HFFc6 (cell line): Measurements from ENCODE around the gene HES4. TPM values are rescaled to one million over a fixed set of nuclear protein-coding genes. Genes with fewer than 3 reads are reported as not detected.
"Not testable (repeated sequence)": the region's sequence is repeated elsewhere in the genome, so short reads cannot be mapped to it uniquely, and the experiment has no call there.

ENCODE experiments used
- DNase-seq: peaks from one replicate; pipeline ENCODE4 v3.0.0-alpha.2; 2018
- H3K27ac Mint-ChIP-seq: 2 replicates; pipeline ENCODE4 v1.8.0; 2020; ENCODE audit warnings: mild to moderate bottlenecking, mixed read lengths
- H3K27me3 Mint-ChIP-seq: 2 replicates; pipeline ENCODE4 v1.8.0; 2021; ENCODE audit warnings: mild to moderate bottlenecking, moderate library complexity, mixed read lengths; ENCODE audit not compliant: insufficient read depth
- H3K36me3 Mint-ChIP-seq: 2 replicates; pipeline ENCODE4 v1.8.0; 2021; ENCODE audit warnings: low read depth, mixed read lengths
- H3K4me1 Mint-ChIP-seq: 2 replicates; pipeline ENCODE4 v1.8.0; 2020; ENCODE audit warnings: low read depth, mixed read lengths
- H3K4me3 Mint-ChIP-seq: 2 replicates; pipeline ENCODE4 v1.8.0; 2020; ENCODE audit warnings: mild to moderate bottlenecking, moderate library complexity, mixed read lengths
- H3K9me3 Mint-ChIP-seq: 2 replicates; pipeline ENCODE4 v1.8.0; 2020; ENCODE audit warnings: mild to moderate bottlenecking, mixed read lengths
- CTCF ChIP-seq: fragments of 200-600 bp; sonication (generic); IDR thresholded peaks from 2 replicates; pipeline ENCODE4 v1.5.0; 2021; ENCODE audit warnings: antibody characterized with exemption, mild to moderate bottlenecking
- total RNA-seq, 6 experiments: library from RNA; stranded (reverse); fragmentation: NEBNext Ultra II Directional; extraction: Animal tissue kit (Norgen Biotek cat#: 25700); gene quantifications; 2 replicates in 1 of 6; 3 replicates in 5 of 6; pipeline ENCODE4 v1.2.3, GENCODE V29; 2021

The HES4 gene
- total RNA-seq, 6 experiments from 2014 or later, result 14.1 to 17.4 (median 15.6) TPM

- Mint-ChIP-seq H3K27ac (no peak overlapping the region), H3K4me3 (no peak overlapping the region; the same call in 1 of the 2 replicates)
- no peak for DNase-seq
Measured at GRCh38 chr1:978069-978834, 21.6 kb downstream of the HES4 start.

GRCh38 chr1:976791-977190 lies 23.1 kb downstream of the HES4 start:
- not testable (repeated sequence) for H3K4me3 Mint-ChIP-seq, H3K4me1 Mint-ChIP-seq, H3K36me3 Mint-ChIP-seq, DNase-seq, H3K27me3 Mint-ChIP-seq, H3K9me3 Mint-ChIP-seq, H3K27ac Mint-ChIP-seq

More at GRCh38 chr1:978069-978834, 21.6 kb downstream of the HES4 start:
- H3K27me3 Mint-ChIP-seq, result peaks cover 8% of the 10 kb centered on the region
- 0 out of 2 replicates have a peak, but pooled peaks cover 3% of the 10 kb centered on the region for H3K9me3 Mint-ChIP-seq
- no peaks in the 10 kb centered on the region for H3K4me1 Mint-ChIP-seq
- TF ChIP-seq CTCF, result no peak
- H3K36me3 Mint-ChIP-seq, result no peaks in the 10 kb centered on the region

- Mint-ChIP-seq H3K36me3 (no peaks in the 10 kb centered on the region), H3K4me3 (no peak overlapping the region), H3K27me3 (peaks cover 3% of the 10 kb centered on the region; the same call in 1 of the 2 replicates), H3K4me1 (no peaks in the 10 kb centered on the region), H3K9me3 (0 out of 2 replicates have a peak, but pooled peaks cover 3% of the 10 kb centered on the region), H3K27ac (no peak overlapping the region)
- peak; percentile 68 for DNase-seq
- TF ChIP-seq CTCF, result peak; percentile 80
Measured at GRCh38 chr1:975896-976683, 23.8 kb downstream of the HES4 start.

DNA sequence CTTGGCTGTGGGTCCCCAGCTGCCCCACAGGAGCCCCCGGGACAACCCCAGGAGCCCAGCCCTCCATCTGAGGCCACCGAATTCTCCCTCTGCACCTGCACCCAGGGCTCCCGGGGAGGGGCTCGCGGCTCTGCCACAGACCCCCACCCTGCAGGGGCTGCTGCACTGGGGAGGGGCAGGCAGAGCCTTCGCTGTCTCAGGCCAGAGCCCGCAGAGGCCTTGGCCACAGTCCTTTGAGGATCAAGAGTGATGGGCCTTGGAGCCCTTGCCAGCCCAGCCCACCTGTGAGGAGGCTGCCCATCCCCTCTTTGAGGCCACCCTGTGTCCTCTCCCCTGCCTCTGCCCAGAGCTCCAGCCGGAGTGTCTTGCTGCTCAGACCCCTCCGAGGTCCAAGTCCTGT lies 24.5 kb downstream of the HES4 start:
- no peak overlapping the region for H3K27ac Mint-ChIP-seq
- H3K27me3 Mint-ChIP-seq, result peaks cover 3% of the 10 kb centered on the region; the same call in 1 of the 2 replicates
- no peak for TF ChIP-seq CTCF
- no peaks in the 10 kb centered on the region for H3K4me1 Mint-ChIP-seq
- H3K9me3 Mint-ChIP-seq, result 0 out of 2 replicates have a peak, but pooled peaks cover 3% of the 10 kb centered on the region
- H3K36me3 Mint-ChIP-seq, result no peaks in the 10 kb centered on the region
- H3K4me3 Mint-ChIP-seq, result no peak overlapping the region
- no peak for DNase-seq

GRCh38 chr1:974687-975328 lies 25.1 kb downstream of the HES4 start:
- no peaks in the 10 kb centered on the region for H3K4me1 Mint-ChIP-seq

More at GRCh38 chr1:974687-975328, 25.1 kb downstream of the HES4 start:
- TF ChIP-seq CTCF, result no peak
- no peak overlapping the region for H3K4me3 Mint-ChIP-seq
- H3K27me3 Mint-ChIP-seq, result peaks cover 2% of the 10 kb centered on the region; the same call in 1 of the 2 replicates
- H3K27ac Mint-ChIP-seq, result no peak overlapping the region
- 0 out of 2 replicates have a peak, but pooled peaks cover 3% of the 10 kb centered on the region for H3K9me3 Mint-ChIP-seq
- DNase-seq, result no peak
- no peaks in the 10 kb centered on the region for H3K36me3 Mint-ChIP-seq
